NOMO-1 treated with DMSO at 0.1 percent for 48 hours (cell line): ENCODE measurements around the gene MTHFD1.

Experiments
- DNase-seq: peaks from one replicate; lab custom pipeline; 2025; ENCODE audit not compliant: unreplicated experiment; lab: John Stamatoyannopoulos, UW

MTHFD1 gene

DNA sequence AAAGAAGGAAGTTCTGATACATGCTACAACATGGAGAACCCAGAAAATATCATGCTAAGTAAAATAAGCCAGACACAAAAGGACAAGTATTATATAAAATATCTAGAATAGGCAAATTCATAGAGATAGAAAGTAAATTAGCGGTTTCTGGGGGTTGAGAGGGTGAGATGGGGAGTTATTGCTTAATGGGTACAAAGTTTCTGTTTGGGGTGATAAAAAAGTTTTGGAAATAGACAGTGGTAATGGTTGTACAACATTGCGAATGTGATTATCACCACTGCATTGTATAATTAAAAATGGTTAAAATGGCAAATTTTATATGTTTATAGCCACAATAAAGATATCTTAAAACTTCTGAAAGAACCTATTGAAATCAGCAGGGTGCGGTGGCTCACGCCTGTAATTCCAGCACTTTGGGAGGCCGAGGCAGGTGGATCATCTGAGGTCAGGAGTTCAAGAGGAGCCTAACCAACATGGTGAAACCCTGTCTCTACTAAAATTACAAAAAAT, 100.5 kb downstream of the MTHFD1 start:
- no peak for DNase-seq

GRCh38 chr14:64491637-64492036, 103.5 kb downstream of the MTHFD1 start:
- no peak for DNase-seq

- DNase-seq = no peak
Measured at GRCh38 chr14:64493455-64493854, 105.3 kb downstream of the MTHFD1 start.

DNA sequence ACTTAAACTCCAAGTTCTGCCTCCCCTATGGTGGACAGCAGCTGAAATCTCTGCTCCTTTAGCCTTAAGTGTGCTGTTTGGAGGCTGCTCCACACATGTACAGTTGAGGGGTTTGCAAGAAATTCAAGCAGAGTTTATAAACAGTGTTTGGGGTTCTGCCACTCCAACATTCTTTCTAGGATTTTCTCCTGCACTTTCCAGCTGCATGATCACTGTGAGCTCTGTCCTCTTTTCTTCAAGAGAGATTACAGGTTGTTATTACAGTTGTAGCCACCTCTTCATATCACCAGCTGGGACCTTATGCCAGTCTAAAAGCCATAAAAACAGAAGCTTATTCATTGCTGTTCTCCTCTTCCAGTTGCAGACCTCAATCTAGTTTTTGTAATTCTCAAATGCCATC, 107.1 kb downstream of the MTHFD1 start:
- DNase-seq = no peak

DNA sequence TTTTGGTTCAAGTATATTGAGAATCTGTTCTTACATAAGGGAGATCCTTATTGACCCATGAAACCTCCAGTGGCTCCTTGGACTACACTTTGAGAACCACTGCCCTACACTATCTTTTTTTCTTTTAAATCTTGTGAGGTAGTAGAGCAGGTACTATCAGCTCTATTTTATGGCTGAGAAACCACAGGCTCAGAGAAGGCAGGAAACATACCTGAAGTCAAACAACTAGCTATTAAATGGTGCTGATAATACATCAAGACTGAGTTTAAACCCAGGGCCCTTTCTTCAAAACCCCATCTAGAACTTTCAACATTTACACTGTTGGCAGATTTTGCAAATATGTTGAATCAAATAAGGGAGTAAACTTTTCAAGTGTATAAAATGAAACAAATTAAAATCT, 108.6 kb downstream of the MTHFD1 start:
- DNase-seq = no peak

GRCh38 chr14:64500088-64500487, 111.9 kb downstream of the MTHFD1 start:
- no peak for DNase-seq

- no peak for DNase-seq
Measured at GRCh38 chr14:64501411-64502171, 113.4 kb downstream of the MTHFD1 start.

GRCh38 chr14:64502456-64502855, 114.3 kb downstream of the MTHFD1 start:
- DNase-seq = no peak

GRCh38 chr14:64502887-64503433, 114.8 kb downstream of the MTHFD1 start:
- no peak for DNase-seq

DNA sequence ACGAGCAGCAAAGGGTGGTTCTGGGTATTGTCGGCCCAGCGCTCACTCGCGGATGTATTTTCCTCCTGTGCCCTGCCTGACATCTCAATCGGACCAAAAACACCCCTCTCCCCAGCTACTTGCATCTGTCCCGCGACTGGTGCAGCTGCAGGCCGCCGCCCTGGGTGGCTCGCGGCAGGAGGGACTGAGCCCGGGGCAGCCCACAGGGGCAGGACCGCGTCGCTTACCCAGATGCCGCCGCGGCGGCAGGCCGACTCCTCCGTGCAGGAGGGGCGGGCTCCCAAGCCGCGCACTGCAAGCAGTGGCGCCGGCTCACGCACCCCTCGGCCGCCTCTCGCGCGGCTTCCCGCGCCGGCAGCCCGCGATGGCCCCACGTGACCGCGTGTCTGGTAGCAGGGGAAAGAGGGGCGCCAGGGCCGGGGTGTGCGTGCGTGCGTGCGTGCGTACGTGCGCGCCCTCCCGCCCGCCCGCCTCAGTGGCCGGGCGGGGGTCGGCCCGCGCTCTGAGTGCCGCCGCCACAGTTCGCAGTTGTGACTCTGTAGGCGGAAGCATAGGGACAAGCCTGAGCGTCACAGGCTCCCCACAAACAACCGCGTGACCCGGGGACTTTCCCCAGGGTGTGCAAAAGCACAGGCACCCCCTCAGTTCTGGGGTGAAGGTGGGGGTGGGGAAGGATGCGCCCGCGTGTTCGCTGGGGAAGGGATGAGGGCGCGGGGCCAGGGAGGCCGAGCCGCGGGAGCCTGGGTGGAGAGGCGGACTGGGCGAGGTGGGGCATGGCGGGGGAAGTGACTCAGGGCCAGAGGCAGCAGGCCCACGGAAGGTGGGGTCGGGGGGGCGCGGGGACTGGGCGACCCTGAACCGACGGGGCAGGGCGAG, 115.5 kb downstream of the MTHFD1 start, which contains the start of gene ZBTB25:
Gene ZBTB25 (minus strand): TSS at position 405 of the 876 bp plus-strand sequence. CDS start 13,305 bp downstream, outside the sequence.
- peak; percentile 87 for DNase-seq

GRCh38 chr14:64504310-64504896, 116.2 kb downstream of the MTHFD1 start, which contains the start of gene ZBTB1:
TSS of gene ZBTB1 (plus strand) at chr14:64504770. CDS start at chr14:64521505, 16,735 bp downstream.
- DNase-seq = peak; percentile 83

DNA sequence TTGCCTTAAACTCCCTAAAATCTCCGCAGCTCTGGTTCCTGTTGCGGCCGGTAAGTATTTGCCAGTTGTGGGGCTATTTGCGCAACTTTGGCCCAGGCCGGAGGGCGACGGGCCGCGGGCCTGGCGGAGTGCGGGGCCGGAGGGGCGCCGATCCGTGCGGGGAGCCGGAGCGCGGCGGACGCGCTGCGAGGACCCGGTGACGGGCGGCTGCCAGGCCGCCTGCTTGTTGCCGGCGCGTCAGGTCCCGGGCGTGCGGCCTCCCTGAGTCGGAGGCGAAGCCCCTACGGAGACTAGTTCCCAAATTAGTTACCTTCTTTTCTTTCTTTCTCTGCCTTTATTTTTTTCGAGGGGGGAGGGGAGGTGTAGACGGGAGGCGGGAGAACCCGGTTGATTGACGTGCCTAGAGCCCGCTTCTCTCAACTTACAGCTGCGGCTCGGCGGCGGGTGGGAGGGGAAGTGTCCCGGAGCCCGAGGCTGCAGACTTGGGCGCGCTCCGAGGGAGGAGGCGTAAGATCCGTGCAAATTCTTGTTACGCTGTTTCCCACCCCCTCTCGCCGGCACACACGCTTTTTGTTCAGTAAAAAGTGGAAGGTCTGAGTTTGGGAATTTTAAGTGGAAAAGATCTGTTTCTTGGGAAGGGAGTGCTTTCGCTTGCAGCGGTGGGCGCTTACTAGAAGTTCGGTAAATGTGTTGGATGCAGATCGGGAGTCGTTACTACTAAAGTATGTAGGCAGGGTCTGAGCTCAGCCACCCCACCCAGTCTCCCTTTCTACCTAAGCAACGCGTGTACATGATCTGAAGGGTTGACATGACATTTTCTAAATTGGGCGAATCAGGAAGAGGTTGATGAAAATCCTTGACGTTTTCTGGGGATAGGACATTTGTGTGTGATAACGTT, 117.0 kb downstream of the MTHFD1 start:
- DNase-seq = peak; percentile 80

- DNase-seq = peak; percentile 35
Measured at GRCh38 chr14:64506721-64507120, 118.6 kb downstream of the MTHFD1 start.

DNA sequence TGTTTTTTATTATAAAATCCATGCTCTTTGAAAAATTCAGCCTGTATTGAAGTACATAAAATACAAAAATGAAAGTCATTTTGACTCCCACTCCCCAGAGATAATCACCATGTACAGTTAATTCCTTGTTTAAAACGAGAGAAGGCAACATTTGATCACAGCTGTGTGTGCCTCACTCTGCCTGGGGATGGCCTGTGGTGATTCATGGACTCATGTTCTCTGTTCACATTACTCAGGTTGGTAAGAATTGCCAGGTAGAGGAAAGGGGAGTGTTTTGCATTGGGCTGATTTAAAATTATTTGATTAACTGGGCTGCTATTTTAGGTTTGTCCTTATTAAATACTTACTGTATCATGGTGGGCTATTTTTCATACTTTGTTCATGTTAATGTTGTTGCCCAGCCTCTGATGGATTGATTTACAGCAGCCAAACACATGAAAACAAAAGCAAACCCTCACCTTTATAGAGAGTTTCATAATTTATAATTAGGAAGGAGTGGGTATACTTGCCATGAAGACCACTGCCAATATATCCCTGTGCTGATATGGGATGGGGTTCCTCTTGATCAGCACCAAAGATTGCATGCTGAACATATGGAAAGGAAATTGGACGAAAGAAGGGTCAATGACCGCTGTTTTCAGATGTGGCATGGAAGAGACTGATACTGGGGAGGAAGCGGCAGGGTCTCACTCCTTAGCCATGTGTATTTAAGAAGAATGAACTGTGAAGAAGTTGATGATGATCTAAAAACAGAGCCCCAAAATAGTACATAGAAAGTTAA, 119.4 kb downstream of the MTHFD1 start:
- no peak for DNase-seq

- DNase-seq = peak; percentile 36
Measured at GRCh38 chr14:64508215-64508776, 120.1 kb downstream of the MTHFD1 start.

DNA sequence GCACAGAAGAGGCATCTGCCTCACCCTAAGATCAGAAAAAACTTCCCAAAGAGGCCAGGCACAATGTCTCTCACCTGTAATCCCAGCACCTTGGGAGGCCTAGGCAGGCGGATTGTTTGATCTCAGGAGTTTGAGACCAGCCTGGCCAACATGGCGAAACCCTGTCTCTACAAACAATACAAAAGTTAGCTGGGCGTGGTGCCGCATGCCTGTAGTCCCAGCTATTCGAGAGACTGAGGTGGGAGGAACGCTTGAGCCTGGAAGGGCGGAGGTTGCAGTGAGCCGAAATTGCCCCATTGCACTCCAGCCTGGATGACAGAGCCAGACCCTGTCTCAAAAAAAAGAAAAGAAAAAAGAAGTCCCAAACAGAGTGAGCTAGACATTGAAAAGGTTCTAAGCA, 120.9 kb downstream of the MTHFD1 start:
- no peak for DNase-seq
